ENCODE data around the gene CDH2.

The CDH2 gene

DNA sequence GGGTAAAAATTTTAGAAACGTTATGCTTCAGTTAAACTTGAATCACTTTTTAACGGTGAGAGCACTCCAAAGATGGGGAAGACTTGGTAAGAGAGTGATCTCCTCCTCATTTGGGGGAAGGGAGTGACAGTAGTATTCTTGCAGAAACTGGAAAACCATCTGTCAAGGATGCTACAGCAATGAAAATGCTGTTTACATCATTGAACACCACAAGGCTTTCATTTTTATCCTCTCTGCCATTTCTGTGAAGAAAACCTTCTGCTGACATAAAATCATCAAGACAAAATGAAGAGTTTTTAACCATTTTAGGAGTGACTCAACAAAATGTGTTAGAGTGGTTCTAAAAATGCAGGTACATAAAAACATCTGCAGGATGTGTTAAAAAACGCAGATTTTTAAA, 38.1 kb downstream of the CDH2 start:
- Histone ChIP-seq H3K27ac (no peak overlapping the region), H3K4me3 (ENCODE audit: low read depth, low read length) (no peak overlapping the region), H3K4me1 (no peaks in the 10 kb centered on the region), H3K27me3 (ENCODE audit: control insufficient read depth, insufficient read depth, low read length) (no peaks in the 10 kb centered on the region), H3K9ac (no peak overlapping the region), H2AFZ (no peak overlapping the region), H3K4me2 (ENCODE audit: low read length) (no peak overlapping the region), H3K9me3 (ENCODE audit: control insufficient read depth, low read length) (no peaks in the 10 kb centered on the region), H3K36me3 (ENCODE audit: control insufficient read depth, insufficient read depth, low read length) (no peaks in the 10 kb centered on the region), H3K79me2 (peaks cover 43% of the 10 kb centered on the region)
- TF ChIP-seq, protein P1, sequence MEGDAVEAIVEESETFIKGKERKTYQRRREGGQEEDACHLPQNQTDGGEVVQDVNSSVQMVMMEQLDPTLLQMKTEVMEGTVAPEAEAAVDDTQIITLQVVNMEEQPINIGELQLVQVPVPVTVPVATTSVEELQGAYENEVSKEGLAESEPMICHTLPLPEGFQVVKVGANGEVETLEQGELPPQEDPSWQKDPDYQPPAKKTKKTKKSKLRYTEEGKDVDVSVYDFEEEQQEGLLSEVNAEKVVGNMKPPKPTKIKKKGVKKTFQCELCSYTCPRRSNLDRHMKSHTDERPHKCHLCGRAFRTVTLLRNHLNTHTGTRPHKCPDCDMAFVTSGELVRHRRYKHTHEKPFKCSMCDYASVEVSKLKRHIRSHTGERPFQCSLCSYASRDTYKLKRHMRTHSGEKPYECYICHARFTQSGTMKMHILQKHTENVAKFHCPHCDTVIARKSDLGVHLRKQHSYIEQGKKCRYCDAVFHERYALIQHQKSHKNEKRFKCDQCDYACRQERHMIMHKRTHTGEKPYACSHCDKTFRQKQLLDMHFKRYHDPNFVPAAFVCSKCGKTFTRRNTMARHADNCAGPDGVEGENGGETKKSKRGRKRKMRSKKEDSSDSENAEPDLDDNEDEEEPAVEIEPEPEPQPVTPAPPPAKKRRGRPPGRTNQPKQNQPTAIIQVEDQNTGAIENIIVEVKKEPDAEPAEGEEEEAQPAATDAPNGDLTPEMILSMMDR (IDR thresholded peaks at IDR 0.05): no peak

DNA sequence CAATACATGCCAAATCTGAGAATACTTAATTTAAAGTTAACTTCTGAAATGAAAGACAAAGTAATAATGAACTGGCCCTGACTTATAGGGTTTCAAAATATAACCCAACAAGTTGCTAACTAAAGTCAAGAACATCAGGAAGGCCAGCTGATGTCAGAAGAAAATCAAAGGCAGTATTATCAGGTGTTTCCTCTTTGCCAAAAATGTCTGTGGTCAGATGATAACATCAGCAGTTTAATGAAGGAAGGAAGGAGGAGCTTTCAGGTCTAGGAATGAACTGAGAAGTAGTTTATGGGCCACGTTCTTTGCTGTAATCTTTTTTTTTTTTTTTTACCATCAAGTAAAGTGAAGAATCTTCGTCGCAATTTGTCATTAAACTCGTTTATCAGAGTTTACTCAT, 40.9 kb downstream of the CDH2 start:
- Histone ChIP-seq H3K4me1 (no peaks in the 10 kb centered on the region), H3K36me3 (ENCODE audit: control insufficient read depth, insufficient read depth, low read length) (no peaks in the 10 kb centered on the region), H3K79me2 (peaks cover 48% of the 10 kb centered on the region), H3K9ac (no peak overlapping the region), H3K4me3 (ENCODE audit: low read depth, low read length) (no peak overlapping the region), H3K27ac (no peak overlapping the region), H3K9me3 (ENCODE audit: control insufficient read depth, low read length) (no peaks in the 10 kb centered on the region), H2AFZ (no peak overlapping the region), H3K4me2 (ENCODE audit: low read length) (no peak overlapping the region), H3K27me3 (ENCODE audit: control insufficient read depth, insufficient read depth, low read length) (no peaks in the 10 kb centered on the region)
- TF ChIP-seq, protein P1 (IDR thresholded peaks at IDR 0.05): no peak

DNA sequence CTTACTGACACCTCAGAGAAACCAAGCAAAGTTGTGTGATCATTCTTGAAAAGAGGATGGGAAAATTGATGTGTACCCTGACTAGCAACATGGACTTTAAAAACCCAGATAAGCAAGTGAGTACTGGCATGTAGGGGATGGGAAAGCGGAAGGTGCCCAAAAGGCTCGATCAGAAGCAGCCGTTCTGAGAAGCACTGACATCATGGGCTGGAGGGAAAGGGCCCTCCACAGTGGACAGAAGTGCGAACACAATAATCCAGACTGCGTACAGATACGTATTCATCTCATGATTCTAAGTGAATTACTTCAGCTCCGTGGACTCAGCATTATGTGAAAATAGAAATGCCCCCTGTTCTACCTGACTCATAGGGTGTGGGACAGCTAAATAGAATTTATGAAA, 42.2 kb downstream of the CDH2 start:
- Histone ChIP-seq H3K36me3 (ENCODE audit: control insufficient read depth, insufficient read depth, low read length) (no peaks in the 10 kb centered on the region), H3K27me3 (ENCODE audit: control insufficient read depth, insufficient read depth, low read length) (no peaks in the 10 kb centered on the region), H3K4me2 (ENCODE audit: low read length) (no peak overlapping the region), H2AFZ (no peak overlapping the region), H3K79me2 (peaks cover 48% of the 10 kb centered on the region), H3K4me3 (ENCODE audit: low read depth, low read length) (no peak overlapping the region), H3K4me1 (no peaks in the 10 kb centered on the region), H3K9ac (no peak overlapping the region), H3K27ac (no peak overlapping the region), H3K9me3 (ENCODE audit: control insufficient read depth, low read length) (no peaks in the 10 kb centered on the region)
- TF ChIP-seq, protein P1 (IDR thresholded peaks at IDR 0.05): no peak

DNA sequence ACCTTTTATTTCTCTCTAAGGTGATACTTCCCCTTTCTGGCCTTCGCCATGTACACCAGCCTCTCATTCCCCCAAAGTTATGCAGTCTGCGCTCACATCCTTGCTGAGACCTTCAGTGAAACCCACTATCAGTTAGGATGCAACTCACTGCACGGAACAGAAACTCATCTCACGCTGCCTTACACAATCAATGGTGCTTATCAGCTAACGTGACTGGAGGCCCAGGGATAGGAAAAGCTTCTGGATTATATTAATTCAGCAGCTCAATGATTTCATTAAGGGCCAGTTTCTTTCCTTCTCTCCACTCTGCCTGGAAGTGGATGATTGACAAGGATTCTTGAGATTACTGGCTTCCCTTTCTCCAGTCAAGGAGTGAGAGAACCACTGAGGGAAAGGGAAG, 44.8 kb downstream of the CDH2 start:
- H3K27me3 ChIP-seq (ENCODE audit: control insufficient read depth, insufficient read depth, low read length): no peaks in the 10 kb centered on the region
- no peaks in the 10 kb centered on the region for H3K4me1 ChIP-seq
- H3K27ac ChIP-seq: no peak overlapping the region
- H3K9ac ChIP-seq: no peak overlapping the region
- H3K4me3 ChIP-seq (ENCODE audit: low read depth, low read length): no peak overlapping the region
- H3K79me2 ChIP-seq: peaks cover 44% of the 10 kb centered on the region
- H3K4me2 ChIP-seq (ENCODE audit: low read length): no peak overlapping the region
- TF ChIP-seq, protein P1 (IDR thresholded peaks at IDR 0.05): no peak
- H3K36me3 ChIP-seq (ENCODE audit: control insufficient read depth, insufficient read depth, low read length): no peaks in the 10 kb centered on the region
- no peaks in the 10 kb centered on the region for H3K9me3 ChIP-seq (ENCODE audit: control insufficient read depth, low read length)
- no peak overlapping the region for H2AFZ ChIP-seq

DNA sequence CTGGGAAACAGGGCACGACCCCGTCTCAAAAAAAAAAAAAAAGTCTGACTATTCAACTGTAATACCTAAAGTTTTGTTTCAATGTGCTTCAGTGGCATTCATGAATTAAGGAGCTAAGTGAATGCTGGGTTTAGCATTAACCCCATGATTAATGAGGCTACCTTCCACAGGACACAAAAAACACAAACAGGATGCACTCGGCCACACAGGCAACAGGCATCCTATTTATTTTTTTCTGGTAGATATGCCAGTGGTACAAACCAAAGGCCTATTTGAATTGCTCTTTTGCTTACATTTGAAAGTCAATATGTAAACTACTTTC, 48.3 kb downstream of the CDH2 start:
- Histone ChIP-seq H3K27me3 (ENCODE audit: control insufficient read depth, insufficient read depth, low read length) (no peaks in the 10 kb centered on the region), H3K4me1 (peaks cover 2% of the 10 kb centered on the region), H3K36me3 (ENCODE audit: control insufficient read depth, insufficient read depth, low read length) (no peaks in the 10 kb centered on the region), H3K9me3 (ENCODE audit: control insufficient read depth, low read length) (no peaks in the 10 kb centered on the region), H3K4me2 (ENCODE audit: low read length) (no peak overlapping the region), H3K4me3 (ENCODE audit: low read depth, low read length) (no peak overlapping the region), H3K9ac (no peak overlapping the region), H3K79me2 (peaks cover 43% of the 10 kb centered on the region), H2AFZ (no peak overlapping the region), H3K27ac (no peak overlapping the region)
- TF ChIP-seq, protein P1 (IDR thresholded peaks at IDR 0.05): no peak

Measured in parathyroid adenoma (tissue), 2 donors.